ENCODE data around the gene CDK14. TPM values are rescaled to one million over a fixed set of nuclear protein-coding genes. Genes with fewer than 3 reads are reported as not detected.

Gene CDK14
- total and polyA plus RNA-seq, 2 donors (not counting 3 experiments of a cell fraction or from before 2014, with no cell fraction given) = 5.5 to 34.2 TPM

GRCh38 chr7:90587766-90588165 lies 8.4 kb upstream of the CDK14 start:
- no peak for TF ChIP-seq POLR2A (IDR thresholded peaks at IDR 0.05; ENCODE audit: low read depth, low read length)
- no peak for TF ChIP-seq MYC (IDR thresholded peaks at IDR 0.05; ENCODE audit: low read depth, low read length)
- no peak for TF ChIP-seq FOS (IDR thresholded peaks at IDR 0.05; ENCODE audit: borderline replicate concordance, insufficient read depth, low read length)
- TF ChIP-seq, protein P1, sequence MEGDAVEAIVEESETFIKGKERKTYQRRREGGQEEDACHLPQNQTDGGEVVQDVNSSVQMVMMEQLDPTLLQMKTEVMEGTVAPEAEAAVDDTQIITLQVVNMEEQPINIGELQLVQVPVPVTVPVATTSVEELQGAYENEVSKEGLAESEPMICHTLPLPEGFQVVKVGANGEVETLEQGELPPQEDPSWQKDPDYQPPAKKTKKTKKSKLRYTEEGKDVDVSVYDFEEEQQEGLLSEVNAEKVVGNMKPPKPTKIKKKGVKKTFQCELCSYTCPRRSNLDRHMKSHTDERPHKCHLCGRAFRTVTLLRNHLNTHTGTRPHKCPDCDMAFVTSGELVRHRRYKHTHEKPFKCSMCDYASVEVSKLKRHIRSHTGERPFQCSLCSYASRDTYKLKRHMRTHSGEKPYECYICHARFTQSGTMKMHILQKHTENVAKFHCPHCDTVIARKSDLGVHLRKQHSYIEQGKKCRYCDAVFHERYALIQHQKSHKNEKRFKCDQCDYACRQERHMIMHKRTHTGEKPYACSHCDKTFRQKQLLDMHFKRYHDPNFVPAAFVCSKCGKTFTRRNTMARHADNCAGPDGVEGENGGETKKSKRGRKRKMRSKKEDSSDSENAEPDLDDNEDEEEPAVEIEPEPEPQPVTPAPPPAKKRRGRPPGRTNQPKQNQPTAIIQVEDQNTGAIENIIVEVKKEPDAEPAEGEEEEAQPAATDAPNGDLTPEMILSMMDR (IDR thresholded peaks at IDR 0.05; ENCODE audit: extremely low read depth in 1 of 2, insufficient read depth in 1 of 2, low read depth in 1 of 2, low read length in 2 of 2) = no peak
- no peak for TF ChIP-seq GATA2 (IDR thresholded peaks at IDR 0.05; ENCODE audit: insufficient read depth, insufficient read length, low read depth, low read length)
- no peak for TF ChIP-seq POLR2AphosphoS5 (IDR thresholded peaks at IDR 0.05; ENCODE audit: insufficient read depth, low read depth, low read length)
- TF ChIP-seq EZH2 (IDR thresholded peaks at IDR 0.05; ENCODE audit: borderline replicate concordance, low read depth, low read length, severe bottlenecking) = no peak
- TF ChIP-seq JUN (IDR thresholded peaks at IDR 0.05; ENCODE audit: borderline replicate concordance, insufficient read depth, insufficient read length, low read depth) = no peak
- TF ChIP-seq, protein P2, sequence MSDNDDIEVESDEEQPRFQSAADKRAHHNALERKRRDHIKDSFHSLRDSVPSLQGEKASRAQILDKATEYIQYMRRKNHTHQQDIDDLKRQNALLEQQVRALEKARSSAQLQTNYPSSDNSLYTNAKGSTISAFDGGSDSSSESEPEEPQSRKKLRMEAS (IDR thresholded peaks at IDR 0.05; ENCODE audit: insufficient read depth, insufficient read length) = no peak
- no peak overlapping the region for H3K4me2 ChIP-seq (ENCODE audit: insufficient read depth, low read length)
- dilution Hi-C loops (cut with MboI; ENCODE audit: extremely low pct_ligation_motif_present, low sequenced_read_pairs) (no loop called here), intact Hi-C loops (cut with micrococcal nuclease) (no loop called here)
- BruUV-seq (replicated peaks) = no TSS peak
- H3K27me3 ChIP-seq (ENCODE audit: control insufficient read depth in 2 of 2, insufficient read depth in 2 of 2, low read length in 2 of 2) = no peaks in the 10 kb centered on the region
- POLR2A ChIA-PET = no interaction called here
- FAIRE-seq (no peak), DNase-seq (ENCODE audit: low read depth, low spot score) (no peak)
- H3K9me3 ChIP-seq (replicated peaks; ENCODE audit: control insufficient read depth, insufficient read depth, low read length) = no peaks in the 10 kb centered on the region
- H3K79me2 ChIP-seq (ENCODE audit: control insufficient read depth, insufficient read depth, low read length) = no peaks in the 10 kb centered on the region
- H3K9me1 ChIP-seq (replicated peaks; ENCODE audit: control insufficient read depth, extremely low read depth, insufficient read depth, low read length) = no peaks in the 10 kb centered on the region
- no peak overlapping the region for H3K4me3 ChIP-seq (replicated peaks in 1 of 3; ENCODE audit: insufficient read depth in 1 of 3, low read depth in 1 of 3, low read length in 3 of 3)
- peaks cover 2% of the 10 kb centered on the region for H3K4me1 ChIP-seq (ENCODE audit: control insufficient read depth, extremely low read depth, insufficient read depth, low read length)
- no peak overlapping the region for H2AFZ ChIP-seq (ENCODE audit: low read depth, low read length)
- no peak overlapping the region for H3K9ac ChIP-seq (replicated peaks; ENCODE audit: extremely low read depth, insufficient read depth, low read length)
- H4K20me1 ChIP-seq (replicated peaks; ENCODE audit: control insufficient read depth, extremely low read depth, insufficient read depth, low read length) = no peaks in the 10 kb centered on the region
- CTCF ChIA-PET = no interaction called here
- no peaks in the 10 kb centered on the region for H3K36me3 ChIP-seq (ENCODE audit: control insufficient read depth in 2 of 2, extremely low read depth in 1 of 2, insufficient read depth in 2 of 2, low read length in 2 of 2)
- no peak overlapping the region for H3K27ac ChIP-seq (ENCODE audit: insufficient read depth, low read depth, low read length)
